COLO668 (cell line): Measurements from ENCODE around the gene DCAF11.
"Not testable (repeated sequence)": the region's sequence is repeated elsewhere in the genome, so short reads cannot be mapped to it uniquely, and the experiment has no call there.

Experiments used
- DNase-seq: peaks from one replicate; lab custom pipeline; 2025; ENCODE audit not compliant: unreplicated experiment; lab: John Stamatoyannopoulos, UW

Gene DCAF11

GRCh38 chr14:24095271-24096068 lies 19.1 kb upstream of the DCAF11 start:
- peak; percentile 32 for DNase-seq

- DNase-seq = no peak
Measured at GRCh38 chr14:24096545-24097181, 17.9 kb upstream of the DCAF11 start.

GRCh38 chr14:24098229-24098926 lies 16.2 kb upstream of the DCAF11 start:
- no peak for DNase-seq

GRCh38 chr14:24098927-24099813 lies 15.4 kb upstream of the DCAF11 start:
- DNase-seq = peak; percentile 58

- no peak for DNase-seq
Measured at GRCh38 chr14:24100197-24100981, 14.2 kb upstream of the DCAF11 start.

GRCh38 chr14:24100982-24101494 lies 13.5 kb upstream of the DCAF11 start:
- DNase-seq = no peak

GRCh38 chr14:24102357-24103048 lies 12.1 kb upstream of the DCAF11 start:
- DNase-seq = no peak

GRCh38 chr14:24103451-24103850 lies 11.1 kb upstream of the DCAF11 start:
- no peak for DNase-seq

GRCh38 chr14:24105609-24106239 lies 8.9 kb upstream of the DCAF11 start:
- not testable (repeated sequence) for DNase-seq

- DNase-seq = no peak
Measured at GRCh38 chr14:24106672-24107271, 7.8 kb upstream of the DCAF11 start.

- no peak for DNase-seq
Measured at GRCh38 chr14:24108336-24108874, 6.2 kb upstream of the DCAF11 start.

- DNase-seq = no peak
Measured at GRCh38 chr14:24110060-24110459, 4.5 kb upstream of the DCAF11 start.

- DNase-seq = no peak
Measured at GRCh38 chr14:24110523-24110922, 4.1 kb upstream of the DCAF11 start.

GRCh38 chr14:24113379-24113800 lies 1.2 kb upstream of the DCAF11 start:
- no peak for DNase-seq

GRCh38 chr14:24113801-24114531 lies 611 bp upstream of the DCAF11 start:
- DNase-seq = peak; percentile 92

GRCh38 chr14:24115422-24116127 lies 998 bp downstream of the DCAF11 start:
- peak; percentile 16 for DNase-seq
